Upper lobe of right lung (tissue), 1 donor: ENCODE results near the gene ISCU. TPM values are rescaled to one million over a fixed set of nuclear protein-coding genes. Genes with fewer than 3 reads are reported as not detected.
"Not testable (repeated sequence)": the region's sequence is repeated elsewhere in the genome, so short reads cannot be mapped to it uniquely, and the experiment has no call there.

Experiments used
- ATAC-seq: fragments of 200-7000 bp; cut with Tn5 transposase; one replicate; pipeline ENCODE4 v1.9.1; 2020; ENCODE audit warnings: mild to moderate bottlenecking, moderate library complexity
- DNase-seq: peaks from one replicate; pipeline ENCODE4 v3.0.0-alpha.2; 2020
- H3K27ac ChIP-seq: fragments of 200-600 bp; one replicate; pipeline ENCODE4 v1.8.0; 2022
- H3K27me3 ChIP-seq: fragments of 200-600 bp; one replicate; pipeline ENCODE4 v1.8.0; 2022; ENCODE audit warnings: mild to moderate bottlenecking
- H3K36me3 ChIP-seq: fragments of 200-600 bp; one replicate; pipeline ENCODE4 v1.8.0; 2022
- H3K4me1 ChIP-seq: fragments of 200-600 bp; one replicate; pipeline ENCODE4 v1.8.0; 2022
- H3K4me3 ChIP-seq: fragments of 200-600 bp; one replicate; pipeline ENCODE4 v1.8.0; 2022; ENCODE audit warnings: mild to moderate bottlenecking
- H3K9me3 ChIP-seq: fragments of 200-600 bp; one replicate; pipeline ENCODE4 v1.8.0; 2022
- intact Hi-C: fragments of 100-400 bp; cut with DNase I; formaldehyde crosslinking; loops from one replicate; pipeline ENCODE4 v1.11.0; 2022
- total RNA-seq: library from RNA; stranded (reverse); fragmentation: NEBNext Ultra II Directional; extraction: Animal tissue kit (Norgen Biotek cat#: 25700); gene quantifications from one replicate; pipeline ENCODE4 v1.2.1, GENCODE V29; 2021
- TF ChIP-seq, protein P1 (sequence below): fragments of 200-600 bp; IDR thresholded peaks from one replicate; pipeline ENCODE4 v1.8.0; 2022; ENCODE audit warnings: antibody characterized with exemption
- donor health status: DM: no; HTN: yes; CAD: no; lungs with severe emphysema.

The ISCU gene
- total RNA-seq, 1 donor from 2014 or later, result 138 TPM

- H3K4me1 ChIP-seq, result peaks cover 29% of the 10 kb centered on the region
- H3K27me3 ChIP-seq, result no peaks in the 10 kb centered on the region
- H3K9me3 ChIP-seq, result no peaks in the 10 kb centered on the region
- ATAC-seq, result no peak
- DNase-seq, result no peak
- intact Hi-C loops, result loop anchor here (5.0 kb wide), 1 partner anchor 52 kb away; the partner anchor contains the start of genes ISCU and SART3
- no peak overlapping the region for H3K4me3 ChIP-seq
- no peaks in the 10 kb centered on the region for H3K36me3 ChIP-seq
- TF ChIP-seq, protein P1, sequence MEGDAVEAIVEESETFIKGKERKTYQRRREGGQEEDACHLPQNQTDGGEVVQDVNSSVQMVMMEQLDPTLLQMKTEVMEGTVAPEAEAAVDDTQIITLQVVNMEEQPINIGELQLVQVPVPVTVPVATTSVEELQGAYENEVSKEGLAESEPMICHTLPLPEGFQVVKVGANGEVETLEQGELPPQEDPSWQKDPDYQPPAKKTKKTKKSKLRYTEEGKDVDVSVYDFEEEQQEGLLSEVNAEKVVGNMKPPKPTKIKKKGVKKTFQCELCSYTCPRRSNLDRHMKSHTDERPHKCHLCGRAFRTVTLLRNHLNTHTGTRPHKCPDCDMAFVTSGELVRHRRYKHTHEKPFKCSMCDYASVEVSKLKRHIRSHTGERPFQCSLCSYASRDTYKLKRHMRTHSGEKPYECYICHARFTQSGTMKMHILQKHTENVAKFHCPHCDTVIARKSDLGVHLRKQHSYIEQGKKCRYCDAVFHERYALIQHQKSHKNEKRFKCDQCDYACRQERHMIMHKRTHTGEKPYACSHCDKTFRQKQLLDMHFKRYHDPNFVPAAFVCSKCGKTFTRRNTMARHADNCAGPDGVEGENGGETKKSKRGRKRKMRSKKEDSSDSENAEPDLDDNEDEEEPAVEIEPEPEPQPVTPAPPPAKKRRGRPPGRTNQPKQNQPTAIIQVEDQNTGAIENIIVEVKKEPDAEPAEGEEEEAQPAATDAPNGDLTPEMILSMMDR, result no peak
- H3K27ac ChIP-seq, result no peak overlapping the region
Measured at GRCh38 chr12:108614639-108615038, 52.2 kb downstream of the ISCU start.

DNA sequence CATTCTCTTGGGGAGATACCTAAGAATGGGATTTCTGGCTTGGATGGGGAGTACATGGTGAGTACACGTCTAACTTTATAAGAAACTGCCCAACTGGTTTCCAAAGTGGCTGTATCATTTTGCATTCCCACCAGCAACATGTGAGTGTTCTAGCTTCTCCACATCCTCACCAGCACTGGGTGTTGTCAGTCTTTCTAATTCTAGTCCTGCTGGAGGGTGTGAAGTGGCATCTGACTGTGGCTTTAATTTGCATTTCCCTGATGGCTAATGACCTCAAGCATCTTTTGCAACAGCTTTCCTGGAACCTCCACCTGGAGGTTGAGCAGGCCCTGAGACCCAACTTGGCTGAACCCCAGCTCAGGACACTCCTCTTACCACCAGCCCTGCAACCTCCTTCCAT is 53.5 kb downstream of the ISCU start:
- no peak overlapping the region for H3K27ac ChIP-seq
- peaks cover 29% of the 10 kb centered on the region for H3K4me1 ChIP-seq
- H3K36me3 ChIP-seq, result no peaks in the 10 kb centered on the region
- no peaks in the 10 kb centered on the region for H3K9me3 ChIP-seq
- intact Hi-C loops, result loop anchor here (5.0 kb wide), 1 partner anchor 54 kb away; the partner anchor contains the start of genes ISCU and SART3
- ATAC-seq (no peak), DNase-seq (no peak)
- H3K4me3 ChIP-seq, result no peak overlapping the region
- TF ChIP-seq, protein P1, result no peak
- H3K27me3 ChIP-seq, result no peaks in the 10 kb centered on the region

DNA sequence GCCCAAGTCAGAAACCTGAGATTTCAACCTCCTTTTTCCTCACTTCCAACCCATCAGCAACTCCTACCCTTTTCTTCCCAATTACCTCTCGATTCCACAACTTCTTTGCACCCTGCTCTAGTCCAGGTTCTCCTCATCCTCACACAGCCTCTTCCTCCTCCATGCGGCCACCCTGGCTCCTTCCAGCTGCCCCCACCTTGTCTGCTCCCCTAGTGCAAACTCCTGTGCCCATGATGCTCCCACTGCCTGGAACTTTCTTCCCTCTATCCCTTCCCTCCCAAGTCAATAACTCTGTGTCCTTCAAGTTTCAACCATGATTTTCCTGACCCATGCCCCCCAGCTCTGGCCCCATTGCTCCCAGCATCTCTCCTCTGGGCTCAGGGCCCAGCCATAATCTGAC is 54.0 kb downstream of the ISCU start:
- no peak for DNase-seq
- Histone ChIP-seq H3K4me3 (no peak overlapping the region), H3K4me1 (peaks cover 29% of the 10 kb centered on the region), H3K9me3 (no peaks in the 10 kb centered on the region), H3K36me3 (no peaks in the 10 kb centered on the region), H3K27ac (peak overlapping the region; percentile 36), H3K27me3 (no peaks in the 10 kb centered on the region)
- TF ChIP-seq, protein P1, result no peak
- no peak for ATAC-seq
- intact Hi-C loops, result loop anchor here (5.0 kb wide), 1 partner anchor 54 kb away; the partner anchor contains the start of genes ISCU and SART3

DNA sequence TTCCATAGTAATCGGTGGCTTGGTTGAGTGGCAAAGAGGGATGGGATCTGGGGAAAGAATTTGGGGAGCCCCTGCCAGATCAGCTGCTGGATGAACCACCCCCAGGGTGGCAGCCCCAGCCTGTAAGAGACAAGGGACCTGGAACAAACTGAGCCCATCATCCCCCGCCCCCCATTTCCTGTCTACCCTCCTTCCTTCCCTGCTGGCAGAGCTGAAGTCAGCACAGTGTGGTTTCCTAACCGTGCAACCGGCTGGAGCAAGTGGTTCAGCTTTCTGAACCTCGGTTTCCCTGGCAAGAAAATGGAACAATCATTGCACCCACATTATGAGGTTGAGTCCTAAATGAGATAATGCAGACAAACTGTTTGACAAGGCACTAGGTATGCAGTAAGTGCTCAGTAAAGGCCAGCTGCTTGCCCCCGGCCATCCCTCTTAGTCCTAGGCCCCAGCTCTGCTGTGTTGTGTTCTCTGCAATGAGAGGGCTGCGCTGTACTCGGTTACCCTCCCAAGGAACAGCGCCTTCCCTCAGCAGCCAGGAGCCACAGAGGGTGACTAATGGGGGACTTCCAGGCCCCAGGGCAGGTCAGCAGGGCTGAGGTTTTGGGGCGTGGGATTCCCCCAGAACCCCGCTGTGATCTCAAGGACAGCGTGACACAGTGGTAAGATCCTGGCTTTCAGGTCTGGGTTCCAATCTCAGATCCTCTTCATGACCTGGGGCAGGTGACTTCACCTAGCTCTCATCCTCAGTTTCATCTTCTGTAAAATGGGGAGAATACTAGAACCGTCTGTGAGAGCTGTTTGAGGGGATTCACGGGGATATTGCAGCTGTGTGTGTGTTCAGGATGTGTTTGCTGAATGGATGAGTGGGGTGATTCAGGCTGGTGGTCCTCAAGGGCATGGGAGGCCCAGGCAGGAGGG is 54.8 kb downstream of the ISCU start:
- no peaks in the 10 kb centered on the region for H3K36me3 ChIP-seq
- H3K4me3 ChIP-seq, result no peak overlapping the region
- peaks cover 29% of the 10 kb centered on the region for H3K4me1 ChIP-seq
- no peaks in the 10 kb centered on the region for H3K9me3 ChIP-seq
- H3K27me3 ChIP-seq, result no peaks in the 10 kb centered on the region
- H3K27ac ChIP-seq, result peak overlapping the region; percentile 36
- TF ChIP-seq, protein P1, result no peak
- DNase-seq, result peak; percentile 68
- ATAC-seq, result peak; percentile 59
- intact Hi-C loops, result loop anchor here (5.0 kb wide), 1 partner anchor 55 kb away; the partner anchor contains the start of genes ISCU and SART3

- H3K4me1 ChIP-seq, result peaks cover 23% of the 10 kb centered on the region
- H3K36me3 ChIP-seq, result no peaks in the 10 kb centered on the region
- intact Hi-C loops, result loop anchor here (5.0 kb wide), 1 partner anchor 56 kb away; the partner anchor contains the start of genes ISCU and SART3
- no peaks in the 10 kb centered on the region for H3K9me3 ChIP-seq
- H3K4me3 ChIP-seq, result no peak overlapping the region
- no peak overlapping the region for H3K27ac ChIP-seq
- H3K27me3 ChIP-seq, result no peaks in the 10 kb centered on the region
- ATAC-seq (peak; percentile 85), DNase-seq (peak; percentile 89)
- TF ChIP-seq, protein P1, result peak; percentile 99
Measured at GRCh38 chr12:108618079-108618952, 55.9 kb downstream of the ISCU start.

DNA sequence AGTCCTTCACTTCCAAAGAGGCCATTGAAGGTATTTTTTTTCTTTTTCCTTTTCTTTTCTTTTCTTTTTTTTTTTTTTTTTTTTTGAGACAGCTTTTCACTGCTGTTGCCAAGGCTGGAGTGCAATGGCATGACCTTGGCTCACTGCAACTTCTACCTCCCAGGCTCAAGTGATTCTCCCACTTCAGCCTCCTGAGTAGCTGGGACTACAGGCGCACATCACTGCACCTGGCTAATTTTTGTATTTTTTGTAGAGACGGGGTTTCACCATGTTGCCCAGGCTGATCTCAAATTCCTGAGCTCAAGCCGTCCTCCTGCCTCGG is 56.5 kb downstream of the ISCU start:
- intact Hi-C loops, result loop anchor here (5.0 kb wide), 1 partner anchor 57 kb away; the partner anchor contains the start of genes ISCU and SART3
- not testable (repeated sequence) for DNase-seq, H3K9me3 ChIP-seq, H3K36me3 ChIP-seq, ATAC-seq, H3K27ac ChIP-seq, H3K4me3 ChIP-seq, H3K27me3 ChIP-seq
- peaks cover 22% of the 10 kb centered on the region for H3K4me1 ChIP-seq
